ENCODE results near the gene PARD3. TPM values are rescaled to one million over a fixed set of nuclear protein-coding genes. Genes with fewer than 3 reads are reported as not detected.
A peak's percentile ranks its signal among the peaks of the same experiment; 100 is the strongest.
"Not testable (repeated sequence)": the region's sequence is repeated elsewhere in the genome, so short reads cannot be mapped to it uniquely, and the experiment has no call there.

The PARD3 gene
- total RNA-seq, 1 donor from 2014 or later = 34.1 TPM

- intact Hi-C loops (cut with DNase I) = no loop called here
- H3K9me3 ChIP-seq = no peaks in the 10 kb centered on the region
- ATAC-seq = no peak
These were observed 55.3 kb downstream of the PARD3 start for GRCh38 chr10:34759837-34760215.

GRCh38 chr10:34759161-34759836 is 55.8 kb downstream of the PARD3 start:
- no peaks in the 10 kb centered on the region for H3K27me3 ChIP-seq (ENCODE audit: low read depth)
- intact Hi-C loops (cut with DNase I) = no loop called here
- DNase-seq (no peak), ATAC-seq (no peak)
- no peak overlapping the region for H3K4me3 ChIP-seq
- no peak for TF ChIP-seq CTCF (IDR thresholded peaks at IDR 0.05)
- H3K9me3 ChIP-seq = no peaks in the 10 kb centered on the region
- H3K27ac ChIP-seq = no peak overlapping the region
- H3K4me1 ChIP-seq = peaks cover 24% of the 10 kb centered on the region
- H3K36me3 ChIP-seq = no peaks in the 10 kb centered on the region

More at GRCh38 chr10:34759837-34760215, 55.3 kb downstream of the PARD3 start:
- DNase-seq = no peak
- TF ChIP-seq CTCF (IDR thresholded peaks at IDR 0.05) = no peak
- Histone ChIP-seq H3K4me3 (no peak overlapping the region), H3K27ac (no peak overlapping the region), H3K27me3 (ENCODE audit: low read depth) (no peaks in the 10 kb centered on the region), H3K4me1 (peaks cover 30% of the 10 kb centered on the region), H3K36me3 (no peaks in the 10 kb centered on the region)

- Histone ChIP-seq H3K27me3 (ENCODE audit: low read depth) (no peaks in the 10 kb centered on the region), H3K4me3 (no peak overlapping the region), H3K27ac (no peak overlapping the region), H3K9me3 (no peaks in the 10 kb centered on the region), H3K4me1 (peaks cover 28% of the 10 kb centered on the region), H3K36me3 (no peaks in the 10 kb centered on the region)
- no peak for TF ChIP-seq CTCF (IDR thresholded peaks at IDR 0.05)
- DNase-seq = no peak
- intact Hi-C loops (cut with DNase I) = no loop called here
- ATAC-seq = peak; percentile 31 to 47
These were observed 56.6 kb downstream of the PARD3 start for GRCh38 chr10:34758447-34758996.

- Histone ChIP-seq H3K27me3 (ENCODE audit: low read depth) (no peaks in the 10 kb centered on the region), H3K27ac (no peak overlapping the region), H3K9me3 (no peaks in the 10 kb centered on the region), H3K36me3 (no peaks in the 10 kb centered on the region), H3K4me3 (no peak overlapping the region), H3K4me1 (peaks cover 34% of the 10 kb centered on the region)
- TF ChIP-seq CTCF (IDR thresholded peaks at IDR 0.05) = no peak
- ATAC-seq = no peak
- intact Hi-C loops (cut with DNase I) = no loop called here
- no peak for DNase-seq
These were observed 57.2 kb downstream of the PARD3 start for GRCh38 chr10:34757933-34758332.

- not testable (repeated sequence) for DNase-seq
- H3K4me1 ChIP-seq = peaks cover 35% of the 10 kb centered on the region
These were observed 57.9 kb downstream of the PARD3 start for GRCh38 chr10:34757181-34757580.

GRCh38 chr10:34756584-34756983 is 58.5 kb downstream of the PARD3 start:
- no peak for TF ChIP-seq CTCF (IDR thresholded peaks at IDR 0.05)
- H3K36me3 ChIP-seq = no peaks in the 10 kb centered on the region
- no peak overlapping the region for H3K27ac ChIP-seq
- no peak overlapping the region for H3K4me3 ChIP-seq
- no peaks in the 10 kb centered on the region for H3K9me3 ChIP-seq
- no peak for ATAC-seq
- intact Hi-C loops (cut with DNase I) = no loop called here
- peaks cover 35% of the 10 kb centered on the region for H3K4me1 ChIP-seq
- DNase-seq = no peak
- H3K27me3 ChIP-seq (ENCODE audit: low read depth) = no peaks in the 10 kb centered on the region

More at GRCh38 chr10:34757181-34757580, 57.9 kb downstream of the PARD3 start:
- ATAC-seq; H3K4me3 ChIP-seq; intact Hi-C loops (cut with DNase I); H3K36me3 ChIP-seq; H3K27ac ChIP-seq; H3K9me3 ChIP-seq; H3K27me3 ChIP-seq (ENCODE audit: low read depth): not testable (repeated sequence)

Data from lower lobe of right lung (tissue), 2 donors.